Esophagus squamous epithelium (tissue), 4 donors: ENCODE measurements around the gene PDSS2.

Source experiments
- POLR2A ChIP-seq, 4 donors: fragments of 450-650 bp; IDR thresholded peaks; one replicate each; pipeline ENCODE4 v1.6.1; 2017; ENCODE audit warnings: antibody characterized with exemption in 4 of 4, mild to moderate bottlenecking in 4 of 4, moderate library complexity in 3 of 4
- TF ChIP-seq, protein P1 (sequence below), 6 experiments: fragments of 450-650 bp in 4 of 6; fragments of 200-600 bp in 2 of 6; sonication (generic) in 2 of 6; IDR thresholded peaks; one replicate each; pipeline ENCODE4 v1.5.1; 2016 to 2019; ENCODE audit warnings: antibody characterized with exemption in 6 of 6, mild to moderate bottlenecking in 4 of 6, moderate library complexity in 4 of 6

DNA sequence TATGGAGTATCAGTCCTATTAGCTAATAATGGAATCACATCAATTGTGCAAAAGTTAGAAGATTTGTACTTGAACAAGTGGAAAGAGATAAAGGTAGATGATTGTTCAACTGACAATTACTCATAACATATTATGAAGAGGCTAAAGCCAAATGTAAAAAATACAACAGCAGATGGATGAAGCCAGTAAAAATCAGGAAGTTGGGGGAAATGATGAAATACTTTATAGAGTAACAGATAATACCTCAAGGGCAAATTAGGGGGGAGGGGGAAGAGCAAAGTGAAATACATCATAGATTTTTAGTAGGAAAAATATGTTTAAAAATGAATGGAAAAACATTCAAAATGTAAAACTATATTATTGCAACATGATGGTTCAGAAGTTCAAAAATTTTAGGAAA is 114.0 kb downstream of the PDSS2 start:
- TF ChIP-seq, protein P1, sequence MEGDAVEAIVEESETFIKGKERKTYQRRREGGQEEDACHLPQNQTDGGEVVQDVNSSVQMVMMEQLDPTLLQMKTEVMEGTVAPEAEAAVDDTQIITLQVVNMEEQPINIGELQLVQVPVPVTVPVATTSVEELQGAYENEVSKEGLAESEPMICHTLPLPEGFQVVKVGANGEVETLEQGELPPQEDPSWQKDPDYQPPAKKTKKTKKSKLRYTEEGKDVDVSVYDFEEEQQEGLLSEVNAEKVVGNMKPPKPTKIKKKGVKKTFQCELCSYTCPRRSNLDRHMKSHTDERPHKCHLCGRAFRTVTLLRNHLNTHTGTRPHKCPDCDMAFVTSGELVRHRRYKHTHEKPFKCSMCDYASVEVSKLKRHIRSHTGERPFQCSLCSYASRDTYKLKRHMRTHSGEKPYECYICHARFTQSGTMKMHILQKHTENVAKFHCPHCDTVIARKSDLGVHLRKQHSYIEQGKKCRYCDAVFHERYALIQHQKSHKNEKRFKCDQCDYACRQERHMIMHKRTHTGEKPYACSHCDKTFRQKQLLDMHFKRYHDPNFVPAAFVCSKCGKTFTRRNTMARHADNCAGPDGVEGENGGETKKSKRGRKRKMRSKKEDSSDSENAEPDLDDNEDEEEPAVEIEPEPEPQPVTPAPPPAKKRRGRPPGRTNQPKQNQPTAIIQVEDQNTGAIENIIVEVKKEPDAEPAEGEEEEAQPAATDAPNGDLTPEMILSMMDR (IDR thresholded peaks at IDR 0.05), result no peak
- no peak for TF ChIP-seq POLR2A (IDR thresholded peaks at IDR 0.05)
